ACHN (cell line): ENCODE measurements around the gene KCNT1.

Experiments used
- DNase-seq: peaks from one replicate; pipeline ENCODE4 v3.0.0-alpha.2; 2015
- in situ Hi-C: cut with HindIII; loops from 2 replicates; pipeline ENCODE4 v1.10.0; 2017; ENCODE audit warnings: low sequenced_read_pairs, low pct_ligation_motif_present, low pct_unique_long_range_greater_than_20kb

Gene KCNT1

DNA sequence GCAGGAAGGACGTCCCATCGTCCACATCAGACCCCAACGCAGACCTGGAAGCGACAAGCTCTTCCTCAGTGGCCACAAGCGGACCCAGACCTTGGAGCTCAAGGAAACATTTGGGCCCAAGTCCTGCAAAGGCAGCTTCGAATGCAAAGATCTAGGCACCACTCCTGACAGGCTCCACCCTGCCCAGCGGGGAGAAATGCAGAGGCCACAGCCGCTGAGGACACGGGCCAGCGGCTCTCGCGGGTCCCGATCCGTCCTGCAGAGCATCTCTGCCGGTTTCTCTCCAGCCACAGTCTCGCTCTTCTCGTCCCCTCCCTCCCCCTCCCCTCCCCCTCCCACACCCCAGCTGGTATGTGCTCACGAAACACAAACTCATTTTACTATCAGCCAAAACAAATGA is 7.6 kb upstream of the KCNT1 start:
- no peak for DNase-seq
- in situ Hi-C loops = no loop called here

DNA sequence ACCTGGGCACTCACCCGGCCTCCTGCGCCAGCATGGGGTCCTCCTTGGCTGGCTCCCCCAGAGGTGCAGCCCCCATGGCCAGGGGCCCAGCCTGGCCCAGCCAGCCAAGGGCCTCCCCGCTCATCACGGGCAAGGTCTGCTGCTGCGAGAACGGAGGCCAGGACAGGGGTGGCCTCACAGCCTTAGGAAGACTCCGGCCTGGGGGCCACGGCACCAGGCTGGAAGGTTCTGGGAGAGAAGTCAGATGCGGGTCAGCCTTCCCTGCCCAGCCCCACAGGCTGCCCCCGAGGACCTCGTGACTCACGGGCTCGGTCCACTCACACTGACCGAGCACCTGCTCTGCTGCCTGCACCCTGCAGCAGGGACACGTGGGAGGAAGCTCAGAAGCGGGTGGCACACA is 6.9 kb upstream of the KCNT1 start:
- in situ Hi-C loops = no loop called here
- DNase-seq = no peak

DNA sequence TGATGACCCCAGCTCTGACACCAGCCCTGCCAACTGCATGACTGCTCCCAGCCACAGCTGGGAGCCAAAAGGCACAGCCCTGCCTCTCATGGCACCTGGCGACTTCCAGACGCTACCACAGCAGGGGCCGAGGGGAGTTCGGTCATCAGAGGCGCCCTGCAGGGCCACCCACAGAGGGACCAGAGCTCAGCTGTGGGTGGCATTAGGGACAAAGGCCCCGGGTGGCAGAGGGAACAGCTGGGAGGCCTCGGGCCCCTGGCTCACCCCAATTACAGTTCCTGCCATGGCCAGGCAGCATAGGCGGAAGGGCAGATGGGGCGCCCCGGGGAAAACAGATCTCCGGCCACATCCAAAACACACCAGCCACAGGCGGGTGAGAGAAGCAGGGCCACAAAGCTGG is 6.3 kb upstream of the KCNT1 start:
- no peak for DNase-seq
- in situ Hi-C loops = no loop called here

DNA sequence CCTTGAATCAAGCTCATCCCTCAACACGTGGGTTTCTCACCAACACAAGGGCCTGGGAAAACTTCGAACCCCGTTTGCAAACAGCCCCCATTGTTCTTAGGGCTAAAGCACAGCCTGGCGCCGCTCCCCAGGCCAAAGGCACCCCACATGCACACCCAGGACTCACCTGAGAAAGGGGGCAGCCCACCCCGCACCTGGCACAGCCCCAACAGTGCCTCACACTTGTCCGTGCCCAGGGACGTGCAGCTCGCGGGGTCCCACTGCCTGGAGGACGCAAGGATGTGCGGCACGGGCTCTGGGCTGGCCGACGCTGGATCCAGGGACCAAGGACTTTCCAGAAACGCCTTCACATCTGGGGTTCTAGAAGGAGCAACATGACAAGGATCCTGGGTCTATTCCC is 5.5 kb upstream of the KCNT1 start:
- no peak for DNase-seq
- in situ Hi-C loops = no loop called here

DNA sequence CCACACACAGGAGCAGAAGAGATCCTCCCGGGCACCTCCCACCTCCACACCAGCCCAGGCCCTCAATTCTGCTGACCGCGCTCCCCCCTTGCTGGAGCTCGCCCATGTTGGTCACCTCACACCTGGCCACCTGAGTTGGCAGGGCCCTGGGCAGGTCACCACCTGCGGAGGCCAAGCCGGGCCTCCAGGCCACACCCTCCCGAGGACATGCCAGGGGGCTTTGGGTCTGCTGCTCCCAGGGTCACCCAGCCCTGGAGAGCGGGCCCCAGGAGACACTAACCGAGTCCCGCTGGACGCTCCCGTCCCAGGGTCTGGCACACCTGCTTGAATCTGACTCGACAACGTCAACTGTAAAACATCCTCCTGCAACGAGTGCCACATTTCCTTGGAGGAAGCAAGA is 4.8 kb upstream of the KCNT1 start:
- no peak for DNase-seq
- in situ Hi-C loops = no loop called here

DNA sequence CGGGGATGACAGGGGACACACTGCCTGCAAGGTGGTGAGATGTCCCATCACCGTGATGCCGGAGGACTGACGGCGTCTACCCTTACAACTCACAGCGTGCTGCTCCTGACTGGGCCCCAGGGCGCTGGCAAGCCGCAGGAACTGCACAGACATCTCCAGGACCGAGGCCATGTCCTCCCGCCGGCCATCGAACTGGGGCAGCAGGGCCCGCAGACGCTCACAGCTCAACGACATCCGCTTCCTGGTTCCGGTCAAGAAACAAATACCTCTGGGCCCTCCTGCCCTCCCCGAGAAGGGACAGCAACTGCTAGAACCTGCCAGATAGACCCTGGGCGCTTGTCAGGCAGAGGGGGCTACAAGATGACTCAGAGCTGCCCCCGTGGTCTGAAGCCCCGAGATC is 3.7 kb upstream of the KCNT1 start:
- DNase-seq = no peak
- in situ Hi-C loops = no loop called here

DNA sequence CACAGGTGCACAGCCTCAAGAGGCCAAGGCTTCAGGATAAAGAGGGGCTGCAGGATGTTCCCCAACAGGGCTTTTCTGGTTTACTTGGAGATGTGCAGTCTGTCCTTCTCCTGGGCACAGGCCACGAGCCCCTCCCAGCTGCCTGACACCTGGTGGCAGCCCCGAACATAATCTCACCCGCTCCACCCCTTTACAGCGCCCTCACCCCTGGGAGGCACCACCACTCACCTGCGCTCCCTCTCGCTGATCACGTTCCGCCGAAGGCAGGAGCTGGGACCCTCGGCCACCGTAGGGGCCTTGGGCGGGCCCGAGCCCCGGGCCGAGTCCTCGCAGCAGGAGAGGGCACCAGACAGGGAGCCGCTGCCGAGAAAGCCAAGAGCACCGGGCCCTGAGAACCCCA is 3.2 kb upstream of the KCNT1 start:
- in situ Hi-C loops = no loop called here
- no peak for DNase-seq

DNA sequence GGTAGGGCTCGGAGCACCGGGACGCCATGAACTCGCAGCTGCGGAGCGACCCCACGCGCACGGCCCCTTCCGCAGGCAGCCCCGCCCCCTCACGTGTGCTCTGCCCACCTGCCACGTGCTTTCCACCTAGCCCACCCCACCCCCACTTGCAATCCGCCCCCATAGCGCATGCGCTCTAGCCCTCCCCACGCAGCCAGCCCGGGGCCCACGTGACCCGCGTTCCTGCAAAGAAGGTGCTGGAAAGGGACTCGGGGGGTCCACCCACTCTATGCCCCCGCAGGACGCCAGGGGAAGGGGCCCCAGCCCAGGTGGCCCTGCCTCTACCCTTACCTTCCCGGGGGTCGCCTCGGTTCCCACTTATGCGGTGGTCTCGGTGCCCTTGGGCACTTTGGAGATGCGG is 2.5 kb upstream of the KCNT1 start, which contains the start of gene SOHLH1:
Gene SOHLH1 (minus strand): TSS at position 42 of the 400 bp plus-strand sequence. CDS start 14 bp downstream, at position 28.
- in situ Hi-C loops = no loop called here
- DNase-seq = no peak

DNA sequence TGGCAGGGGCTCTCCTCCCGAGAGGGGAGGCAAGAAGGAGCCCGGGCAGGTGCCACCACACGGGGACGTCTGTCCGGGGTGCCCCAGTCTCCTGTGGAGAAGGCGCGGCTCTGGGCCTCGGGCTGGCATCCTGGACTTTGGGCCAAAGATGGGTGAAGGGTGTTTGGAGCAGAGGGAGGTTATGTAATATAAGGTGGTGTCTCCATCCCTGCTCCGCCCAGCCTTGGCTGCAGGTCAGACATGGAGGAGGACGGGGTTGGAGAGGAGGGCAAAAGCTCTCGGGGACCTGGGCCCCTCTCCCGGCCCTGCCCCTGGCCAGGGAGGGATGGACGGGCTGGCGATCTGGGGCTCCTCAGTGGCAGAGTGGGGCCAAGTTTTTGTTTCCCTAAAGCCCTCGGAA is 1.5 kb upstream of the KCNT1 start:
- in situ Hi-C loops = no loop called here

DNA sequence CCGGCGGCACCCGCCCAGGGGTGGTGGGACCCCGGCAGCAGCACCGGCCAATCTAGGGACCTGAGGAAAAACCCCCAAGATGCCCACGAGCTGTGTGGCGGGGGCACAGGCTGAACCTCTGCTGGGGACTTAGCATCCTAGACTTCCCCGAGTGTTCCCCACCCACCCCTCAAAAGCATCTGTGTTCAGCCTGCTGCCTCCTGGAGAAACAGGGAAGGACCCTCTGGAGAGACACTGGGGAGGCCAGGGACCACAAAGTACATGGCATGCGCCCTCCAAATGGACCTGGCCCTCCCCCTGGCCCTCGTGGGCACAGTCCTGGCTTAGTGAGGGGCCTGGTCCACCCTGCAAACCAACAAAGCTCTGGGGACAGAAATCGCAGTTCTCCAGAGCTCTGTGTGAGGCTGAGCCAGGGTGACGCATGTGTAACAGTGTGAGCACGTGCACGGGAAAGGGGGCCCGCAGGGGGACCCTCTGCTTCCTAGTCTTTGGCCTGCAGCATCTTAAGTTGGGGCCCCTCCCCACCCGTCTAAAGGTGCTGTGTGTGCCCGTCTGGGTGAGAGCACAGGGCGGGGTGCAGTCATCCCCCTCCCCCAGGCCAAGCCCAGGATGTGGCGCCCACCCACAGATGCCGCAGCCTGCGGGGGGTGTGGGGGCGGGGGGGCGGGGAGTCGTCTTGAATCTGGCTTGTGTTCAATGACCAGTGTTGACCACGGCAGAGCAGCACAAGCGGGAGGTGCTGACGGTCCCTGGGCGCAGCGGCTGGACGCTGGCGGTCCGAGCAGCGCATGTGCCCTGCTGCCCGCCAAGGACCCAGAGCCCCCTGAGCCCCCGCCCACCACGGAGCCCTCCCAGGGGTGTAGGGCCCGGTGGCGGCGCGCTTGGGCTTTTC is 672 bp upstream of the KCNT1 start:
- no peak for DNase-seq
- in situ Hi-C loops = no loop called here

More for the DNA sequence above, 1.5 kb upstream of the KCNT1 start:
- no peak for DNase-seq

DNA sequence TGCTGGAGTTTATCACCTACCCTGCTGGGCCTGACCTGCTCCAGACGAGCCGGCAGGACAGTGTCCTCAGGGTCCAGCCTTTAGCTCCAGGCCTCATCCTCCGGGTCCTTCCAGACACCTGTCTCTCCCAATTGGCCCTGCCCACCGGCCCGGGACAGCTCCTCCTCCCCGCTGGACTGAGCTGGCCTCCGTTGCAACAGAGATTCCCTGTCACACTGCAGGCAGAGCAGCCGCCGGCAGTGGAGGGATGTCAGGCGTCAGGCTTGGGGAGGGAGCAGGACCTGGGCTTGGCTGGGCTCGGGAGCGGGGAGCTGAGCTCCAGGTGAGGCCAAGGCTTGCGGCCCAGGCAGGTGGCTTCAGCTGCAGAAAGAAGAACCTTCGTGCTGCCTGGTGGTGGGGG is 1.7 kb downstream of the KCNT1 start:
- in situ Hi-C loops = no loop called here
- no peak for DNase-seq

DNA sequence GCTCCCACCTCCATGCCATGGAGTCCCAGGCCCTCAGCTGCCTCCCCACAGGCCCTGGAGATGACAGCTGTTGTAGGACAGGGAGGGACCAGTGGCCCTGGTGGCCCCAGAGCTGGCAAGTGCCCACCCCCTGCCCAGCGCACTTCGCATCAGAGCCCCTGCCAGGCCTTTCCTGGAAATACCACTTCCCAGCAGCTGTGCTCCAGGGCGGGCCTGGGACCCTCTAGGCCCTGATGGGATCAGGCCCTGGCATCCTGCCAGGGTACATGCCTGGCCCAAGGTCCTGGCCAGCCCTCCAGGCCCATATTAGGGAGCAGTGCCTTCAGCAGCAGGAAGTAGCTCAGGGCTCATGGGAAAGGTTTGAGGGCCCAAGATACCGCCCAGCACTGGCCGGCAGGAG is 2.5 kb downstream of the KCNT1 start:
- in situ Hi-C loops = no loop called here
- DNase-seq = no peak

DNA sequence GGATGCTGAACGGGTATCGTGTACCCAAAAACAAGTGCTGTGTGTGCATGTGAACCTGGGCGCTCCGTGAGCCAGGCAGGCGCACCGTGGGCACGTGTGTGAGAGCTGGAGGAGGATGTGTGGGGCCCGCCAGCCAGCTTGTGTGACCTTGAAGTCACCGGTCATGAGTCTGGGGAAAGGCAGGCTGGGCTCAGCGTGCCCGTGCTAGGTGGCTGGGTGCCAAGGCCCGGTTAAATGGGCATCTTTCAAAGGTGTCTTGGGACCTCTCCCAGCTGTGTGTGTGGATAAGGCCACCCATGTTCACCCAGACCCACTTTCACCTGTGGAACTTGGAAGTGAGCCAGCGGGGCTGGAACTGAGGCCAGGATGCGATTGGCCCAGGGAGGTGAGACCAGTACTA is 3.4 kb downstream of the KCNT1 start:
- no peak for DNase-seq
- in situ Hi-C loops = no loop called here

DNA sequence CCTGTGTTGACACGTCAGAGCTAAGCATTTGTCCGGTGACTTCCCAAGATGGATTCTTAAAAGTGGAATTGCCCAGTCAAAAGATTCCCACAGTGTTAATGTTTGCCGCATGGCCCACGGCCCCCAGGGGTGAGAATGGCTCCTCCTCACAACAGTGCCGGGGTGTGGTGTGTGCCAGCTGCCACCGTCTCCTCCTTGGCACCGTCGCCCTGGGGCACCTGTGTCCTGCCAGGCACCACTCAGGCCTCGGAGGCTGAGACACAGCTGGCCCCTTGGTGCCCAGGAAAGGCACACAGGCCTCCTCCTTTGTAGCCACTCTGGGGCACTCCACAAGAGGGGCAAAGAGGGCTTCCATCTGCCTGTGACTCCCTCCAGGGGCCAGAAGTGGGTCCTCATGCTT is 4.3 kb downstream of the KCNT1 start:
- in situ Hi-C loops = no loop called here
- no peak for DNase-seq

DNA sequence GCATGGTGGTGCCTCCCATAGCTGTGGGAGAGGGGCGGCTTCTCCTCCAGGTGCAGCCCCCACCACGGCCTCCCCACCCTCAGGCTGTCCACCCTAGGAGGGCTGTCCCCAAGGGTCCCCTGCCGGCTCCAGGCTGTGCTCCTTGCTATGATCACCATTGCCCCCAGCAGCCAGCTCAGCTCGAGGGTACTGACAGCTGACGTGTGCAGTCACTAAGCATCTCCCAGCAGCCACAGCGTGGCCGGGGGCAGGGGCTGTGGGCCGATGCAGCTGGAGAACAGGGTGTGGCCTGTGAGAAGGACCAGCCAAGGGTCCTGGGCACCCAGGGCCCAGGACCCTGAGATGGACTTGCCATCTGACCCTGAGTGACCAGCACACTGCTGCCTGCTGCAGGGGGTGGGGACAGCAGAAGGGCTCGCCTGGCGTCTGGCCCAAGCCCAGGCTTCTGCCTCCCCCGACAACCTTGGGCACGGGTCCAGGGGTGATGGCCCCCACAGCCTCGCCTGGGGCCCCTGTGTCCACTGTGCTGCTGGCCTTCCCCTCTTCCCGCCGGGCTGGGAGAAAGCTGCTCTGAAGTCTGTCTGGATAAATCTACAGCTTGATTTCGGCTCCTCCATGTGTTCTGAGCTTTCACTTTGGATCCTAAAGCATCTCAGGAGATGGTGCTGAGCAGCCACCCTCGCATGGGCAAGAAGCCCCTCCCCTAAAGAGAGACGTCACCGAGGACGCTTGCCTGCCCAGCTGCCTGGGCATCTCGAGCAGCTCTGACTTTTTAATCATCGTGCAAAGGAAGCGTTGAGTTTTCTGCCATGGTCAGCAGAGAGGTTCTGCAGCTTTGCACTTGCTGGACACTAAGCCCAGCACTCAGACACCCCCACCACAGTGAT is 5.5 kb downstream of the KCNT1 start:
- DNase-seq = no peak
- in situ Hi-C loops = no loop called here

DNA sequence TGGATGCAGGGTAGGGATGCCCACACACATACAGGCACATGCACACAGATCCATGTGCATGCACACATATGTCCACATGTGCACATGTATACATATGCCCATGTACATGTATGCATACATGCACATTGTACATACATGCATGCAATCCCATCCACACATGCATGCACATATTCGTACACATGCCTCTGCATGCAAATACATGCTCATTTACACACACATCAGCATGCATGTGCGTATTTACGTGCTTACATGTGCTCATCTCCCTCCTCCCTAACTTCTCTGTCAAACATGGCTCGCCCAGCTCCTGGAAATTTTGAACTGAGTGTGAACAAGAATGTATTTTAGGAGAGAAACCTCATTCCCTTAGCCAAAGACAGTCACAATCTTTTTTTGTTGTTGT is 6.2 kb downstream of the KCNT1 start:
- no peak for DNase-seq
- in situ Hi-C loops = no loop called here

DNA sequence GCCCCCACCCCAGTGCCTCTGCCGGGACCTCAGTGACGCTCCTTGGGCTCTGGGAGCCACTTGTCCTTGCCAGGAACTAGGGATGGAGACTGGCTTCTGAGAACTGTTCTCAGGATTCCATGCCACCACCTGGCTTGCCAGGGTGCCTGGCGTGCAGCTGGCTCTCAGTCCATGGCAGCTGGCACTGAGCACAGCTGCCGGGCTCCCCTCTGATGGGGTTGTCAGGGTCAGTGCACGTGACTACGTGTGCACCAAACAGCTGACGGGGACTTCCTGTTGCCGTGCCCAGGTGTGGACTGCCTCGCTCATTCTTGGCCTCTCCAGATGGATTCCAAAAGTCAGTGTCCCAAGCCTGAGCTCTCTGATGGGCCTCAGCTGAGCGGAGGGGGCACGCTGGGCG is 9.4 kb downstream of the KCNT1 start:
- no peak for DNase-seq
- in situ Hi-C loops = no loop called here

DNA sequence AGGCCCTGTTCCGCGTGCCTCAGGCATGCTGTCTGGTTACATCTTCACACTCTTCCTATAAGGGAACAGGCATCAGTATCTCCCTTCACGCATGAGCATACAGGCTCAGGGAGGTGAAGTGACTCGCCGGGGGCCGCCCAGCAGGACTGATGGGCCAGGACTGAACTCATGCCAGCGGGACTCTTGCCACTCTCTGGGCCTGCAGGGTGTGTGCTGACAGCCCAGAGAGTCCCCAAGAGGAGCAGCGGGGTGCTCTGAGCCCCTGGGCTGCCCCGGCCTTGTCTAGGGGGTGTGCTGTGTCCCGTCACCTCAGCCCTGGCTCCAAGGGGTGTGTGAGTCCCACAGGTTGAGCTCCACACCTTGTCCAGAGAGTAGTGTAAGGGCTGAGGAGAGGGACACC is 9.9 kb downstream of the KCNT1 start:
- in situ Hi-C loops = no loop called here
- no peak for DNase-seq

DNA sequence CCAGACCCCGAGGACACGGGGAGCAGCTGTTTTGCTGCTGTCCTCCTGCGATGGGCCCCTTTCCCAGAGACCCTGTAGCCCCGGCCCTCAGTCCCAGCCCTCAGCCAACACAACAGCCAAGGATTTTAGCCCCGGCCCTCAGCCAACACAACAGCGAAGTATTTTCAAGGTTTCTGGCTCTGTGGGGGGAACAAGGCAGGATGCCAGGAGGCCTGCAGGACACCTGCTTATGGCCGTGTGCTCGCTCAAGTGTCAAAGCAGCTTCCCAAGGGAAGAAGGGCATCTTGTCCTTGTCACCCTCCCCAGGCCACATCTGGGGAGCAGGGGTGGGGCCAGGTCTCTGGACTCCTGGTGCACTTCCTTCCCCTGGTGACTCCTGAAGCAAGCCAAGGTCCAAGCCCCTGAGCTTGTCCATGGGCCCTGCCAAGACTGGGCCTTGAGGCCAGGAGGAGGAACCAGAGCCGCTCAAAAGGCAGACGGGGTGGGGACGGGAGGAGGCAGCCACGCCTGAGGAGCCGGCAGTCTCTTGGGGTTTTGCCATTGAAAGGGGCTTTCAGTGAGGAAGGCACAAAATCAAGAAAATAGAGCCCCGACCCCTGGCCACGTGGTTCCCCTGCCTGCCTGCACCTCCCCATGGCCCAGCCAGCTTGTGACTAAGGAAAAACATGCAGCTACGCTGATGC is 10.8 kb downstream of the KCNT1 start:
- in situ Hi-C loops = no loop called here
- DNase-seq = no peak
